HG03280 (cell line): Measurements from ENCODE around the gene MPL.

Experiments used
- ATAC-seq: cut with Tn5 transposase; IDR thresholded peaks from one replicate; pipeline ENCODE4 v1.9.1; 2021; ENCODE audit warnings: mild to moderate bottlenecking, moderate library complexity; ENCODE audit not compliant: unreplicated experiment

MPL gene

GRCh38 chr1:43305926-43306687 is 31.5 kb upstream of the MPL start:
- no peak for ATAC-seq

DNA sequence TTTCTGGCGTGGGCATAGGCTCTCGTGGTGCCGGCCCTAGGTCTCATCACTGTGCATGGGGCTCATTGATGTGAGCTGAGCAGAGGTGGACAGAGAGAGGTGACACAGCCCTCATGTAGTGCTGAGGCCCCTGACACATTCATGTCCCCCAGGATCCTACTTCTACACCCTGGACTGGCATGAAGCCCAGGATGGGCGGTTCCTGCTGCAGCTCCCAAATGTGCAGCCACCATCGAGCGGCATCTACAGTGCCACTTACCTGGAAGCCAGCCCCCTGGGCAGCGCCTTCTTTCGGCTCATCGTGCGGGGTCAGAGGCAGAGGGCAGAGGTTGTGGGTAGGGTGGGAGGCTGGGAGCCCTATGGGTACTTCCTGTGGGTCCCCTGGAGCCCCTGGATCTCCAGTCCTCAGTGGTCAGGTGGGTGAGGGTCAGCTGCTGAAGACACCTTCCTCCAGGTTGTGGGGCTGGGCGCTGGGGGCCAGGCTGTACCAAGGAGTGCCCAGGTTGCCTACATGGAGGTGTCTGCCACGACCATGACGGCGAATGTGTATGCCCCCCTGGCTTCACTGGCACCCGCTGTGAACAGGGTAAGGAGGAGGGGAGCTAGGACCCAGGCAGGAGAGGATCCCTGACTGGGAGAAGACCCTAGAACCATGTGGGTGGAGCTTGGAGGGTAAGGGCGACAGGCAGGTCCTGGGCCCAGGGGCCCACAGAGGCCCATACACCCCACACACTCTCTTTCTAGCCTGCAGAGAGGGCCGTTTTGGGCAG is 30.7 kb upstream of the MPL start:
- no peak for ATAC-seq

GRCh38 chr1:43307458-43308158 is 30.0 kb upstream of the MPL start:
- ATAC-seq, result no peak

- no peak for ATAC-seq
These were observed 28.8 kb upstream of the MPL start for GRCh38 chr1:43308635-43309404.

DNA sequence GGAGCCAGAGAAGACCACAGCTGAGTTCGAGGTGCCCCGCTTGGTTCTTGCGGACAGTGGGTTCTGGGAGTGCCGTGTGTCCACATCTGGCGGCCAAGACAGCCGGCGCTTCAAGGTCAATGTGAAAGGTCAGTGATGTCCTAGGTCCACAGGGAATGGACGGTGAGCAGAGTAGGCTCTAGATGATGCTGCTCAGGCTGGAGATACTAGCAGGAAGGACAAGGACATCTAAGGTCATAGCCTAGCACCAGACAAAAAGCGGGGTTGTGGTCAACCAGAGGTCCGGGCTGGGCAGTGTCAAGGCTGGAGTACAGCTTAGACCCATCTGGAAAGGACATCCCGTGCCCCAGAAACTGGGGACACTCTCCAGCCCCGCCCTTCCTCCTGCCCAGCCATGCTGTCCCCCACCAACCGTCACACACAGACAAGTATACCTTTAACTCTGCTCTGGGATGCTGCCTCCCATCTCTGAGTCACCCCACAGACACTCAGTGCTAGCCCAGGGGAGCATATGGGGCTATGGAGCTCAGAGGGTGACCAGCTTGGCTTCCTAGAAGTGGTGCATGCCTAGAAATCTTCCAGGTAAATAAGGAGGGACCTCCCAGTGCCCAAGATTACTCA is 28.1 kb upstream of the MPL start:
- no peak for ATAC-seq

- no peak for ATAC-seq
These were observed 26.1 kb upstream of the MPL start for GRCh38 chr1:43311521-43311920.

GRCh38 chr1:43312212-43312623 is 25.4 kb upstream of the MPL start:
- no peak for ATAC-seq

GRCh38 chr1:43312663-43313515 is 24.7 kb upstream of the MPL start:
- ATAC-seq, result no peak

DNA sequence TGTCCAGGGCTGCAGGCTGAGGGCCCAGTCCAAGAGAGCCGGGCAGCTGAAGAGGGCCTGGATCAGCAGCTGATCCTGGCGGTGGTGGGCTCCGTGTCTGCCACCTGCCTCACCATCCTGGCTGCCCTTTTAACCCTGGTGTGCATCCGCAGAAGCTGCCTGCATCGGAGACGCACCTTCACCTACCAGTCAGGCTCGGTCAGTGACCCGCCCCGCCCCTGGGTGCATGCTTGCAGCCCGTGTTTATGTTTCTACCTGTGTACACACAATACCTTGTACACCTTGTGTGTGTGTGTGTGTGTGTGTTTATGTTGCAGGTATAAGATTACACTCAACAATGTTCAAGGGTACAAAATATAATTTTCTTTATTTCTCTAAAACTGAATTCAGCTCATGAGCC is 23.8 kb upstream of the MPL start:
- ATAC-seq, result no peak

DNA sequence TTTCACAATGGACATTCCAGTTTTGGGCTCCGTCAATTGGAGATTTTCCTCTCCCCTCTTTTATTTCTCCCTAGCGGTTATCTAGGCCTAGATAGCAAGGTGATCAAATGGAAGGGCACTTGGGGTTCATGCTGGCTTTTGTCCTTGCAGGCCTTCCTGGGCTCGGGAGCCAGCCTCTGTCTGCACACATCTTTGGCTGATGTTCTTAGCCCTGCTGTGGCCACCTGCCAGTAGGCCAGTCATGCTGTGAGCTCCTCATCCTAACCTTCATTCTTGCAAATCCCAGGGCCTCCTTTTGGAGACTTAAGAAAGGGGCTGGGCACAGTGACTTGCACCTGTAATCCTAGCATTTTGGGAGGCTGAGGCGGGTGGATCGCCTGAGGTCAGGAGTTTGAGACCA is 23.4 kb upstream of the MPL start:
- no peak for ATAC-seq

DNA sequence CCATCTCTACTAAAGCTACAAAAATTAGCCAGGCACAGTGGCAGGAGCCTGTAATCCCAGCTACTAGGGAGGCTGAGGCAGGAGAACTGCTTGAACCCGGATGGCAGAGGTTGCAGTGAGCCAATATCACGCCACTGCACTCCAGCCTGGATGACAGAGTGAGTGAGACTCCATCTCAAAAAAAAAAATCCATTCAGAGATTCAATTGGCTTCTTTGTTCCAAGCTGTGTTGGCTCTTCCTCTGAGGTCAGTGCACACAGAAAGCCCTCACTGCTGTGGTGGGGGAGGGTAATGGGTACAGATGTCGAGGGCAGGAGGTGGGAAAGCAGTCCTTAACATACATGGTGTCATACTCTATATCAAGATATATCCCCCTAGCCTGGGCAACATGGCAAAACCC is 22.1 kb upstream of the MPL start:
- ATAC-seq, result no peak

GRCh38 chr1:43315963-43316737 is 21.5 kb upstream of the MPL start:
- ATAC-seq, result no peak

DNA sequence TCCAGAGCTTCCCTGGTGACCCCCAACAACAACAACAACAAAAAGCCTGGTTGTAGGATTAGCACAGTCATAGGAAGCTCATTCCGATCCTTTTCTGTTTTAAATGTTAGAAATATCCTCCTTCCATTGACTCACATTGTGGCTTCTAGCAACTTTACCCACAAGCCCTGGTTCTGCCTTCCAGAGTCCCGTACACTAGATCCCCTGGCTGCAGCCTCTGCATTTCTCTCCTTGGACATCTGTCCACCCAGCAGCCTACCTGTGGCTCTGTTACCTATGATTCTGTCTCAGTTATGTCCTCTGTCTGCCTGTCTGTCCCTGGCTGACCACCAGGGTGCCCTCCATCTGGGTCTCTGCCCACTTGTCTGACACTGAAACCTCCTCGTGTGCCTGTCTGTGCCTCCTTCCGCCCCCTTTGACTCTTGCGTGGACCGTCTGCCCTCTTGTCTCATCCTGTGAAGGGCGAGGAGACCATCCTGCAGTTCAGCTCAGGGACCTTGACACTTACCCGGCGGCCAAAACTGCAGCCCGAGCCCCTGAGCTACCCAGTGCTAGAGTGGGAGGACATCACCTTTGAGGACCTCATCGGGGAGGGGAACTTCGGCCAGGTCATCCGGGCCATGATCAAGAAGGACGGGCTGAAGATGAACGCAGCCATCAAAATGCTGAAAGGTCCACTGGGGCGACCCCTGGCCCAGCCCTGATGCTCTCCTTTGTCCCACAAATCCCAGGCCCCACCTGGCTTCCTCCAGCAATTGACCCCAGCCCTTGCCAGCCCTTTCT is 20.7 kb upstream of the MPL start:
- no peak for ATAC-seq

DNA sequence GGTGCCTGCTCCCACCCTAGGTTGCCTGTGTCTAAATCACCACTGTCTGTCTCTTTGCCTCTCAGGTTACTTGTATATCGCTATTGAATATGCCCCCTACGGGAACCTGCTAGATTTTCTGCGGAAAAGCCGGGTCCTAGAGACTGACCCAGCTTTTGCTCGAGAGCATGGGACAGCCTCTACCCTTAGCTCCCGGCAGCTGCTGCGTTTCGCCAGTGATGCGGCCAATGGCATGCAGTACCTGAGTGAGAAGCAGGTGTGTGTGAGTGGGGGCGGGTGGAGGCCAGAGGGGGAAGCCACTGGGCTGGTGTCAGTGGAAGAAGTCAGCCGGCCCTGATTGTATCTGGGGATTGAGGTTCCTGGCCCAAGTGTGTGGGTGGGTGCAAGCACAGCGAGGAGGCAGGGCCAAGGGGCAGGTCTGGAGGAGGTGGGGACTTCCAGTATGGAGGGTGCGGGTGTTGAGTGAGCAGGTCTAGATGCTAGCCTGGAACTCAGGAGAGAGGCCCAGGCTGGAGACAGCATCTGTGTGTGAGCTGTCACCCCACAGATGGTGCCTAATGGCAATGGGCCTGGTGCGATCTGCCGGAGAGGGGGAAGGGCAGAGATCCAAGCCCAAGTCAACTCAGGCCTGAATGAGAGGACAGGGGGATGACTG is 19.7 kb upstream of the MPL start:
- no peak for ATAC-seq

DNA sequence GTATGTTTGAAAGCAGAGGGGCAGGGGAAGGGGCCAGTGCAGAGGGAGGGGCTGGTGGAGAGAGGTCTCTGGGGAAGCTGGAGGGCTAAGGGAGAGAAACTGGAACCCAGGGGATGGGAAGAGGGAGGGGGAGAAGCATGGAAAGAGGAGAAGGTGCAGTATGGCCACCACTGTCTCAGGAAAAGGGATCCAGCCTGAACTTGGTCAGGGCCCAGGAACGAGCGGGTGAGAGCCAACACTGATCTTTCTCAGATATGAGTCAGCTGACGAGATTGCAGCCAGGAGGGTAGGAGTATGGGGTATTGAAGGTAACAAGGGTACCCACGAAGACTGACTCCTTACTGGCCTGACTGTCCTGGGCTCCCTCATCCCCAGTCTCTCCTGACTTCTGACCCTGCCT is 18.8 kb upstream of the MPL start:
- ATAC-seq, result no peak

DNA sequence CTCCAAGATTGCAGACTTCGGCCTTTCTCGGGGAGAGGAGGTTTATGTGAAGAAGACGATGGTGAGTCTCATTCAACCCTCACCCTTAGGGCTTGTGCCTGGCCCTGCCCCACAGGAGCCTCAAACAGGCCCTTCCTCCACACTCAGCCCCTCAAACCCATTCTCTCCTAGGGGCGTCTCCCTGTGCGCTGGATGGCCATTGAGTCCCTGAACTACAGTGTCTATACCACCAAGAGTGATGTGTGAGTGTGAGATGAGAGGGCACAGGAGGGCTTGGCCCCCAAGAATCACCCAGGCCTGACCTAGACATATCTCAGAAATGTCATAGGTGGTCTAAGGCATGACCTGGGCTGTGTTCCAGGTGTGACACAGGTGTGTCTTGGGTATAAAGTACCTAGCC is 18.3 kb upstream of the MPL start:
- no peak for ATAC-seq

- no peak for ATAC-seq
These were observed 17.9 kb upstream of the MPL start for GRCh38 chr1:43319766-43320165.
